Aorta (tissue), 5 donors: Measurements from ENCODE around the gene HMGCS2. TPM values are rescaled to one million over a fixed set of nuclear protein-coding genes. Genes with fewer than 3 reads are reported as not detected.

Source experiments
- ATAC-seq: fragments of 200-7000 bp; cut with Tn5 transposase; one replicate; pipeline ENCODE4 v1.9.1; 2022; ENCODE audit warnings: moderate library complexity; ENCODE audit not compliant: low FRiP score
- DNase-seq, 2 donors: peaks; one replicate each; pipeline ENCODE4 v3.0.0-alpha.2; 2020
- H3K27ac ChIP-seq, 2 donors: one replicate each; pipeline ENCODE4 v1.5.1; 2013; ENCODE audit warnings: low read length in 2 of 2, mild to moderate bottlenecking in 2 of 2, moderate library complexity in 2 of 2, control low read depth in 1 of 2, inconsistent platforms in 1 of 2, low read depth in 1 of 2
- H3K27me3 ChIP-seq, 2 donors: one replicate each; pipeline ENCODE4 v1.6.1; 2013; ENCODE audit warnings: control low read depth in 1 of 2, low read length in 1 of 2, mild to moderate bottlenecking in 1 of 2, moderate library complexity in 1 of 2; ENCODE audit not compliant: insufficient read depth in 2 of 2, control insufficient read depth in 1 of 2
- H3K36me3 ChIP-seq, 2 donors: one replicate each; pipeline ENCODE4 v1.6.1; 2013; ENCODE audit warnings: control low read depth in 1 of 2, low read length in 1 of 2, mild to moderate bottlenecking in 1 of 2; ENCODE audit not compliant: insufficient read depth in 2 of 2, control insufficient read depth in 1 of 2
- H3K4me1 ChIP-seq, 2 donors: one replicate each; pipeline ENCODE4 v1.6.1; 2013; ENCODE audit warnings: low read length in 2 of 2, control low read depth in 1 of 2, mild to moderate bottlenecking in 1 of 2, moderate library complexity in 1 of 2; ENCODE audit not compliant: insufficient read depth in 2 of 2, control insufficient read depth in 1 of 2
- H3K4me3 ChIP-seq, 2 donors: one replicate each; pipeline ENCODE4 v1.5.1; 2013; ENCODE audit warnings: low read length in 2 of 2, control low read depth in 1 of 2, mild to moderate bottlenecking in 1 of 2
- H3K9me3 ChIP-seq: one replicate; pipeline ENCODE4 v1.6.1; 2013; ENCODE audit warnings: mild to moderate bottlenecking, low read length; ENCODE audit not compliant: control insufficient read depth
- WGBS, 2 donors: extraction: QIAGEN DNeasy Blood & Tissue Kit; methylation state at CpG; one replicate each; pipeline ENCODE4 v1.1.7; 2013; 5-methylcytosine and 5-hydroxymethylcytosine counted together
- intact Hi-C, 2 donors: fragments of 100-400 bp; cut with DNase I; formaldehyde crosslinking; loops; one replicate each; pipeline versions ENCODE4 v1.14.2 to v1.15.0; 2022
- polyA plus RNA-seq, 2 donors: library from polyadenylated mRNA; stranded (reverse); fragments of 200-250 nt; gene quantifications; one replicate each; pipeline ENCODE4 v1.2.3, GENCODE V29; 2013
- total RNA-seq, 2 donors: library from RNA; stranded (reverse); fragmentation: NEBNext Ultra II Directional; extraction: Animal tissue kit (Norgen Biotek cat#: 25700); gene quantifications; one replicate each; pipeline ENCODE4 v1.2.1, GENCODE V29; 2021
- donor health status: healthy with polysubstance abuse.
- donor health status: Bipolar disorder and iron deficiency.
- donor health status: DM: no; HTN: no; CAD: no.
- donor health status: DM: no; HTN: no; CAD: no.
- donor health status: DM: yes; HTN: yes; CAD: no.

The HMGCS2 gene
- total and polyA plus RNA-seq, 4 donors, result 1.1 to 9.8 TPM; not detected in 2

DNA sequence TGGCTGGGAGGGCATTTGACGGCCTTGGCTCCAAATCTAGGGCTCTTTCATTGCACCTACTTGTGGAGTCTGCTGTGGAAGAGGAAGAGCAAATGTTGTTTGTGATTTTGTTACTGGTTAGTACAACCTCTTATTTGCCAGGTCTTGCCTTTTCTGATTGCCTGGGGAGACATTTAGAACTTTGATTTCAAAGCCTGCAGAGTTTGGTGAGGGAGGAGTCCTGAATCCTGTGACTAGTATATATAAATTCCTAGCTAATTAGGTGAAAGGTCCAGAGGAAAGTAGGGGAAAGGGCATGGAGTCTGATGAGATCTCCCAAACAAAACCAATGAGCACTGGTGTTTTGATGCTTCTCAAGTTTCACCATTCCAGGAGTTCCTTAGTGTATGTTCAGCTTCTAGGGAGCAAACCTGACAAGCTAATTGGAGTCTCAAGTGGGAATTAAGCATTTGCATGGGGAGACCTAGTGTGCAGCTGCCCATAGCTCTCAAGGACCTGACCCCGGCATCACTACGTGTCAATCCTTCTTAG lies 5.1 kb upstream of the HMGCS2 start:
- no peaks in the 10 kb centered on the region for H3K4me1 ChIP-seq
- no peaks in the 10 kb centered on the region for H3K27me3 ChIP-seq
- no peaks in the 10 kb centered on the region for H3K9me3 ChIP-seq
- ATAC-seq, result no peak
- H3K36me3 ChIP-seq, result no peaks in the 10 kb centered on the region
- intact Hi-C loops, result no loop called here
- no peak overlapping the region for H3K4me3 ChIP-seq
- no peak for DNase-seq
- no peak overlapping the region for H3K27ac ChIP-seq
- 88 to 94% methylated on average over 3 of the region's 3 CpGs for WGBS, 2 donors

DNA sequence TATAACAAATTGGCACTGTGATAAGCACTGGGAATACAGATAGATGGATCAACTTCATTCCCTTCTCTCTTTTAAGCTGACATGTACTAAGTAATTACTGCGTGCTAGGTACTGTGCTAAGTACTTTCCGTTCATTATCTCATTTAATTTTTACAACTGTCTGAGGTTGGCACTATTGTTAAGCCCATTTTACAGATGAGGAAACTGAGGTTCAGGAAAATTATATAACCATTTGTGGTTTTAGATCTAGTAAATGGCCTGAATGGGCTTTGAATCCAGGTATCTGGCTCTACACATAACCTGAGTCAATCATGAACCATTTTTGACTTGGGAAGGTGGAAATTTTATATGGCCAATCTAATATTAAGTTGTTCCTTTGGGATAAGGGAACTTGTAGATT lies 3.6 kb upstream of the HMGCS2 start:
- Histone ChIP-seq H3K4me1 (no peaks in the 10 kb centered on the region), H3K36me3 (no peaks in the 10 kb centered on the region), H3K27ac (no peak overlapping the region), H3K9me3 (no peaks in the 10 kb centered on the region), H3K27me3 (no peaks in the 10 kb centered on the region), H3K4me3 (no peak overlapping the region)
- WGBS, 2 donors, result 96 to 97% methylated on average over 2 of the region's 2 CpGs
- ATAC-seq (no peak), DNase-seq (no peak)
- intact Hi-C loops, result no loop called here

DNA sequence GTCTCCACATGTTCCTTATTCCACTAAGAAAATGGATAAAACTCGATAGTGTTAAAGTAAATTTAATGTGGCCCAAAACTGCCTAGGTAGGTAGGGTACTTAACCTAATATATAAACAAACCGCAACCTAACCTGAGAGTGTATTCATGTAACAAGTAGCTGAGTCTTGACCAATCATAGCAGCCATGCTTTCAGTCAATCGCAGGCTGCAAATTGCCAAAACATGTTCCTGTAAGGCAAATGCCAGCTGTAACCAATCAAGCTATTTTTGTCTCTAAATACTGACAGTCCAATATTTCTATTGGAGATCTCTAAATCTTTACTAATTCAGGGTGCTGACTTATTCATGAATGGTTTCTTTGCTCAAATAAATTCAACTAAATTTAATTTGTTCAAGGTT lies 3.1 kb upstream of the HMGCS2 start:
- no peak overlapping the region for H3K4me3 ChIP-seq
- no peaks in the 10 kb centered on the region for H3K4me1 ChIP-seq
- ATAC-seq (no peak), DNase-seq (no peak)
- H3K9me3 ChIP-seq, result no peaks in the 10 kb centered on the region
- no peaks in the 10 kb centered on the region for H3K36me3 ChIP-seq
- WGBS, 2 donors, result 71 to 75% methylated on average over 3 of the region's 3 CpGs
- intact Hi-C loops, result no loop called here
- no peak overlapping the region for H3K27ac ChIP-seq
- H3K27me3 ChIP-seq, result no peaks in the 10 kb centered on the region

DNA sequence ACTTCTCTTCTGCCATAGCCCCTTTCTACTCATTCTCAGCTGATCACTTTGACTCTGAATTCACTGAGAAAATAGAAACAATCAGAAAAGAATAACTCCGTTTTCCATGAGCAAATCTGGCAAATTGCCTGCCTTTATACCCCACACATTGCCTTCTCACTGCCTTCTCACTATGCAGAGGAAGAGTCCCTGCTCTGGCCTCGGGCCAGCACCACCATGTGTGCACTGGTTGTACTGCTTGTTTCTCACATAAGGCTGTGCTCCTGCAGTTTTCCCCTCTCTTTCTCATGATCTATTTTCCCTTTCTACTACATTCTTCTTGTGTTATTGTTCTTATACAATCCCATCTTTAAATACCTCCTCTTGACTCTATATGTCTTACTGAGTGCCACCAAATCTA lies 2.3 kb upstream of the HMGCS2 start:
- WGBS, 2 donors, result 22 to 31% methylated on average over 2 of the region's 2 CpGs
- intact Hi-C loops, result no loop called here

DNA sequence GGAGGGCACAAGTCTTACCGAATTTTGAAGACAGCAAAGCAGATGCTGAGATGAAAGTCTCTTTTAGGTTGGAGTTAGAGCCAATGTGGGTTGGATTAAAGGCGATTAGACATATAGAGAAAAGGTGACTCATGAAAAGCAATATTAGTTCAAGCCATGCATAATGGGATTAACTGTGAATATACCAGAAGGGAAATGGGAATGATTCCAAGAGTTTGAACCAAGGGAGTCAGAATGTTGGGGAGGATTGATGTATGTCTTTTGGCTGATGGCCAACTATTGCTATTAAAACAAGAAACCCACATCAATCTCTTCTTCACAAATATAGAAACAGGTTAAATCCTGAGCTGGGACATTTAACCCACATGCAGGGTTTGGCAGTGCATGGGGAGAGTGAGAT lies 1.2 kb downstream of the HMGCS2 start:
- DNase-seq (no peak), ATAC-seq (no peak)
- no peaks in the 10 kb centered on the region for H3K4me1 ChIP-seq
- no peak overlapping the region for H3K27ac ChIP-seq
- H3K4me3 ChIP-seq, result no peak overlapping the region
- WGBS, 2 donors, result 41 to 47% methylated on average over 2 of the region's 2 CpGs
- intact Hi-C loops, result no loop called here
- H3K27me3 ChIP-seq, result no peaks in the 10 kb centered on the region
- no peaks in the 10 kb centered on the region for H3K9me3 ChIP-seq
- no peaks in the 10 kb centered on the region for H3K36me3 ChIP-seq

More for the DNA sequence above, 2.3 kb upstream of the HMGCS2 start:
- no peak for DNase-seq
- no peak for ATAC-seq
- Histone ChIP-seq H3K27ac (no peak overlapping the region), H3K9me3 (no peaks in the 10 kb centered on the region), H3K4me3 (no peak overlapping the region), H3K27me3 (no peaks in the 10 kb centered on the region), H3K4me1 (no peaks in the 10 kb centered on the region), H3K36me3 (no peaks in the 10 kb centered on the region)

DNA sequence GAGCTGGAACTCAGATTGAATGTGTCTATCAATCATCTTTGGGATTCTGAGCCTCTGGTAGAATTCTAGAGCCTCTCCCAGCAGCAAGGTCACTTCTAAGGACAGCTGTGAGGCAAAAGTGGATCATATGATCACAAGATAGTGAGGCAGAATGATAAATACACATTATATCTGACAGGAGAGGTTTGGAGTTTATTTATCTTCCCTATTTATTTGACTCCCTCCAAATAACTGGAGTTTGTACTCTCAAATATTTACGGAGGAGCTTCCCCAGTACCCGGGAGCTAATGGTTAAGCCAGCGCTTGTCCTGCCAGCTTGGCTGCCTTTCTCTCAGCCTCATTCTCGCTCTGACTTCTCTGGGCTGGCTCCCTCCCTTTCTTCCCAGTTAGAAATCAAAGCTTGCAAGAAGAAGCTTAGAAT lies 2.3 kb downstream of the HMGCS2 start:
- Histone ChIP-seq H3K36me3 (no peaks in the 10 kb centered on the region), H3K4me3 (no peak overlapping the region), H3K27me3 (no peaks in the 10 kb centered on the region), H3K4me1 (no peaks in the 10 kb centered on the region), H3K27ac (no peak overlapping the region), H3K9me3 (no peaks in the 10 kb centered on the region)
- DNase-seq (no peak), ATAC-seq (no peak)
- intact Hi-C loops, result no loop called here
- 7 to 9% methylated on average over 4 of the region's 4 CpGs for WGBS, 2 donors

DNA sequence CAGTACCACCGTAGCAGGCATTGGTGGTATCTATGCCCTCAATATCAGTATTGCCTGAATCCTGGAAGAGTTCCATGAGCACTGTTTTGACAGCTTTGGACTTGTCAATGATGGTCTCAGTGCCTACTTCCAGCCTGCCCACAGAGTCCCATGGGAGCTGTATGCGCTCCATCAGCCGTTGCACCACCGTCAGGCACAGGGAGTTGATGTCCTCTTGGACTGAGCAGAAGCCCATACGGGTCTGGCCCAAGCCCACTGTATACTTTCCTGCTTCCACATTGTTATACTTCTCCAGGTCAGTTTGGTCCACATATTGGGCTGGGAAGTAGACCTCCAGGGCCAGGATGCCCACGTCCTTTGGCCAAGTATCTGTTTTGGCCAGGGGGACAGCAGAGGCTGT lies 4.5 kb downstream of the HMGCS2 start:
- Histone ChIP-seq H3K27ac (no peak overlapping the region), H3K9me3 (no peaks in the 10 kb centered on the region), H3K4me1 (no peaks in the 10 kb centered on the region), H3K4me3 (no peak overlapping the region), H3K27me3 (no peaks in the 10 kb centered on the region), H3K36me3 (no peaks in the 10 kb centered on the region)
- ATAC-seq (no peak), DNase-seq (no peak)
- WGBS, 2 donors, result 74 to 77% methylated on average over 6 of the region's 6 CpGs
- intact Hi-C loops, result no loop called here

DNA sequence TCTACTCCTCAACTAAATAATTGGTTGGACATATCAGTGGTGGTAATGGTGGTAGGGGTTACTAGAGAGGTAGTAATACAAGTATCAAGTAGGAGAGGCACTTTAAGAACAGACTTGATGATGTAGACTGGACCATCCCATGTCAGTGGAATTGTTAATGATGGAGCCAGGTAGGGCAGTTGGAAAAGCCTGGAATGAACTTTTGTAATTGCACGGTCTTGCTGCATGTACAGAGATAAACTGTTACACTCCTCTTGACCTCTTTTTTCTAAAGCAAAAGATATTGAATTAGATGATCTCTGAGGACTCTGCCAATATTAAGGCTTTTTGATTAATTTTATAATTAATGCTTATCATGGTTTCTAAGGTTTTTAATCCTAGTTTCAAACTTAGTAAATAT lies 5.8 kb downstream of the HMGCS2 start:
- no peaks in the 10 kb centered on the region for H3K27me3 ChIP-seq
- H3K27ac ChIP-seq, result no peak overlapping the region
- ATAC-seq (no peak), DNase-seq (no peak)
- WGBS, 2 donors, result 92 to 94% methylated on average over 1 of the region's 1 CpG
- intact Hi-C loops, result no loop called here
- no peak overlapping the region for H3K4me3 ChIP-seq
- no peaks in the 10 kb centered on the region for H3K36me3 ChIP-seq
- no peaks in the 10 kb centered on the region for H3K9me3 ChIP-seq
- H3K4me1 ChIP-seq, result no peaks in the 10 kb centered on the region

DNA sequence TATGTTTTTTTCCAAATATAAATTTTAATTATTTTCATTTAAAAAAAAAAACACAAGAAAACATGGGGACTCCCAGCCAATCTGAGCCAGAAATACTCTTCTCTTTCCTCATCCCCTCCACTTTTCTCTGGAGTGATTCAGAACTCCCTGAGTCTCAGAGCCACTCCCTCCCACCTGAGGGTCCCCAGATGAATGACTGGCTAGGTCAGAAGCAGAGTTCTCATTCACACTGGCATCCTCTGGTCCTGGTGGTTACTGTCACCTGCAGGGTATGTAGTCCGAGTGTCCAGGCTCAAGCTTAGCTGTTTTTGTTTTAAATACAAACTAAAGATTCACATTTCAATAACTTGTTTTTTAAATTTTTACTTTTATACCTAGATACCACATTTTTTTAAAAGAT lies 6.3 kb downstream of the HMGCS2 start:
- no peak overlapping the region for H3K4me3 ChIP-seq

More for the DNA sequence above, 6.3 kb downstream of the HMGCS2 start:
- DNase-seq, result no peak
- H3K4me1 ChIP-seq, result no peaks in the 10 kb centered on the region
- no peak for ATAC-seq
- 87% methylated on average over 1 of the region's 1 CpG for WGBS, 2 donors
- no peaks in the 10 kb centered on the region for H3K36me3 ChIP-seq
- H3K27ac ChIP-seq, result no peak overlapping the region
- no peaks in the 10 kb centered on the region for H3K27me3 ChIP-seq
- intact Hi-C loops, result no loop called here
- H3K9me3 ChIP-seq, result no peaks in the 10 kb centered on the region
